Measurements from ENCODE around the gene TPPP2.
"Not testable (repeated sequence)": the region's sequence is repeated elsewhere in the genome, so short reads cannot be mapped to it uniquely, and the experiment has no call there.

TPPP2 gene

DNA sequence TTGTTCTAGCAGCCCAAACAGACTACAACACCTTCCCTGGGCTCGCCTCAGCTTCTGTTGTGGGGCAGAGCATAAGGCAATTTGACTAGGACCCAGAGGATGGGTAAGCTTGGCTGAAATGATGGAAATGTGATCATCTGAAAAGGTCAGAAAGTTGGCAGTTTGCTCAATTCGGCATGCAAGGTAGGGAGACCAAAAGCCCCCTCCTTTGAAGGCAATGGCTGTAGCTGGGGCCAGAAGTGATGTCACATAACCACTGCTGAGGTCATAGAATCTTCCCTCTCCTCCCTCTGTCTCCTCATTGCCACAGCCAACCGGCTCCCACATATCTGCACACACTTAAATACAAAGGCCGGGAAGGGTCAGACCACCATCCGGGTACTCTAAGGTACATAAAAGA lies at the start of gene TPPP2:
TSS of gene TPPP2 (plus strand) at position 301 of the 400 bp plus-strand sequence. CDS start 365 bp downstream, outside the sequence.
- no peak for DNase-seq (ENCODE audit: low spot score)

DNA sequence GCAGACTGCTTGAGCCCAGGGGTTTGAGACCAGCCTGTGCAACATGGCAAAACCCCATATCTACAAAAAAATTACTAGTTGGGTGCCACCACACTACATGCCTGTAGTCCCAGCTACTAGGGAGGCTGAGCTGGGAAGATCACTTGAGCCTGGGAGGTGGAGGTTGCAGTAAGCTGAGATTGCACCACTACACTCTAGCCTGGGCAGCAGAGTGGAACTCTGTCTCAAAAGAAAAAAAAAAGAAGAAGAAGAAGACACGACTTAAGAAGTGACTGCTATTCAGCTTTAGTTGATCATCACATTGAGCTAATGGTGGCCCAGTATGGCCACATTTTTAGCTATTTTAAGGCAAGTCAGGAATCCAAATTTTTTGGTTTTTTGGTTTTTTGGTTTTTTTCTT lies 49.1 kb upstream of the TPPP2 start:
- no peak for DNase-seq (ENCODE audit: low spot score)

DNA sequence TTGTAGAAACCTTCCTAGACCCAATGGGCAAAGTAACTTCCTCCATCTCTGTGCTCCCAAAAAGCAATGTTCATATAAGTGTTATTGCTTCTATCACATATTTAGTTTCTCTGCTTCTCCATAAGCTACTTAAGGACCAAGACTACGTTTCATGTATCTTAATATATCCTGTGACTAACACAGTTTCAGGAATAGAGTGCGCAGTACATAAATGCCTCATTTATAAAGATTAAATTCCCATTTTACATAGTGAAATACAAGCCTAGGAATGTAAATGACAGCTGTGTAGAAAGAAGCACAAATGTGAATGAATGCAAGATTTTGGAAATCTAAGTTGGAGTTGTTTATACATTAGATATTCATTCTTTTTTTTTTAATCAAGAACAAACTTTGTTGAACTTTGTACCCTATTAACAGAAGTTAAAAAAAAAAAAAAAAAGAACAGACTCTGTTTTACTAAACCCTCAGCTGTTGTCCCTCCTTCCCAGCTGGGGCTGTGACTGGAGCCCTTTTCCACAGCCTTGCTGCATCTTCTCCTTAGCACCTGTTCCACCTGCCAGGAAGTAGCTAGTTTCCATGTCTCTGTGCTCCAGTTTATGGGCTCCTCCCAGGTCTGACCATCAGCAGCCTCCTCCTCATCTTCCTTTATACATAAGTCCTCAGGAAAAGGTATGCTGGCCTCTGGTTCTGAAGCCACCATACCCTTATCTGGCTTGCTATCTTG lies 47.2 kb upstream of the TPPP2 start:
- no peak for DNase-seq (ENCODE audit: low spot score)

DNA sequence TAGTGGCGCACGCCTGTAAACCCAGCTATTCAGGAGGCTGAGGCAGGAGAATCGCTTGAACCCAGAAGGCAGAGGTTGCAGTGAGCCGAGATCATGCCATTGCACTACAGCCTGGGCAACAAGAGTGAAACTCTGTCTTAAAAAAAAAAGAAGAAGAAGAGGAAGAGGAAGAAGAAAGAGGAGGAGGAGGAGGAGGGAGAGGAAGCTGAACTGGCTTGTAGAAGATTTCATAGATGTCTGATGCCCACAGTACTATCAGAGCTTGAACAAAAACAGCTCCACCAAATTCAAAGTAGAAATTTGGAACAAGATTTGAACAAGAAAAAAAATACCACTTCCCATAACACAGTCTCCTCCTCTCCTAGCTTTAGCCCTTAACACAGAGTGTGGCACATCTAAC lies 44.4 kb upstream of the TPPP2 start:
- not testable (repeated sequence) for DNase-seq (ENCODE audit: low spot score)

DNA sequence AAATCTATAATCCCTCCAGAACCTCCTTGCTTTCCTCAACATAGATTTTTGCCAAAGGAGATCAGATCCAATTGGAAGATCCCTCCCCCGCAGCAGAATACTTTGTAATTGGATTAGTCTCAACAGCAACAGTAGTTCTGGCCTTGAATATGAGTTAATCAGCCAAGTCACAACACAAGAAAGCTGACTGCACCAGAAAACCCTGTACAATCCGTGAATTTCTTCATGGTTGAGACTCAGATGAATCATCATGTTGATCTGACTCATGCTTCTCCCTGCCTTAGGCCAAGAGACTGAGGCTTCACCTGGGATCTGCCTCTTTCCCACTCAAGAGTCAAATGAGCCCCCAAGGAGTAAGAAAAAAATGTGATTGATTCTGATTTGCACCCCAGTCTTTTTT lies 43.2 kb upstream of the TPPP2 start:
- DNase-seq (ENCODE audit: low spot score): no peak

DNA sequence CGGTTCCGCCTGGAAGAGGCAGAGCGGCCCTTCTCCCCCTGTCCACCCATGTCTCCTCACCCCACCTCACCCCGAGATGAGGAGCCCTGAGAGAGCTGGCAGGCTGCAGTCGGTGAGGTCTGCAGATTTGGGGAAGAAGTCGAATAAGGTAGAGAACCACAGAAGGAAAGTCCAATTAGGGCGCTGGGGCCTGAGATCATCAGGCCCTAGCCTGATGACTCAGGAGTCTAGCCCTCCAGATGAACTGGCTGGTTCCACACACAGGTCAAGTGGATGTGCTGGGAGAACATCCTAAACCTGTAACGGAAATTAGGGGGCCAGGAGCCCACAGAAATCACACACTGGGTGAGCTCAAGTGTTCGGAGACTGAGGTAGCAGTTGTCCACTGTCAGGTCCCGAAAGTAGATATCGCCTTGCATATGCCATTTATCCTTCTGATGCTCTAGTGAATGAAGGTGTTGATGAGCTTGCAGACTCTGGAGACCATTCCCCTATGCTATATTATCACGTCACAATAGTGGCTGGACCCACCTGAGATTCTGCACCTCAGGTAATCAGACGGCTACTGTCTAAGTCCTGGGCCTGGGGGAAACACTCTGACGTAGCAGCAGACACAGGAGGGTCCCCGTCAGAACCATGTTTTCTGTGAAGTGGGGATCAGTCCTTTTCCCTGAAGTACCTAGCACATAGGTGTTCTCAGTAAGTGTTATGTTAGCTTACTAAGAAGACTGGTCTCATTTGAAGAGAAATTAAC lies 41.1 kb upstream of the TPPP2 start:
- DNase-seq (ENCODE audit: low spot score): no peak

DNA sequence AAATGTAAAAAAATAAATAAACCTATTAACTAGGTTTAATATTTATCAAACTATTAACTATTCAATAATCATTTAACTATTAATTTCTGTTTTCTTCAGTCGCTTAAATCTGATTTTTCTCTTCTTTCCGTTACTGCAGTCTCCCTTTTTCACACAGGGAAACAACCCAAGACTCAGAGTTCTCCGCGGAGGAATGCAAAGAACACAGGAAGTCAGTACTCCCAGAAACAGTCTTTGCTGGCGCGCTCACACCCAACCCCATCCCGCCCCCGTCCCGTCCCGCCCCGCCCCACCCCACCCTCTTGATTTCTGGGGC lies 40.6 kb upstream of the TPPP2 start:
- DNase-seq (ENCODE audit: low spot score): no peak

DNA sequence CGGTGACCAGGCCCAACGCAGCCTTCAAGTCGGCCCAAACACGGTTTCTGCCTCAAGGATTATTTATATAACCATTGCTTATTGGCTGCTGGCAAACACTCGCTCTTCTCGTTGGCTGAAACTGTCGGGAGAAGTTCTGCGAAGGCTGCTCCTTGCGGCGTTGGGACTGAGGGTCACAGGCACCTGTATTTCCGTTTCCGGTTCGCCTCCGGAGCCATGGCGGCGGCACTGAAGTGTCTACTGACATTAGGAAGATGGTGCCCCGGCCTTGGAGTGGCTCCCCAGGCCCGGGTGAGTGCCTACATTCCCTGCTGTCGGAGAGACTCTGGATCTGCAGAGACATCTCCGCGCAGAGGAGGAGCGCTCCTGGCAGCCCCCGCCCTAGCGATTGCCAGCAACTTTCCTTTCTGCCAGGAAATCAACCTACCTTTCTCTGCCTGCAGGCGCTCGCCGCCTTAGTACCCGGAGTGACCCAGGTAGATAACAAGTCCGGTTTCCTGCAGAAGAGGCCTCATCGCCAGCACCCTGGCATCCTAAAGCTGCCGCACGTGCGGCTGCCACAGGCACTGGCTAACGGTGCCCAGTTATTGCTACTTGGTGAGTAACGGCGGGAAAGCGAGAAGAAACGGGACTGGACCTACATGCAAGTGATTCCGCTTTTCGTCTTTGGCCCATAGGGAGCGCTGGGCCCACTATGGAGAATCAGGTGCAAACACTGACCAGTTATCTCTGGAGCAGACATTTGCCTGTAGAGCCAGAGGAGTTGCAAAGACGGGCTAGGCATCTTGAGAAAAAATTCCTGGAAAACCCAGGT lies 40.0 kb upstream of the TPPP2 start, which contains the start of gene METTL17:
TSS of gene METTL17 (plus strand) at position 194 of the 814 bp plus-strand sequence. CDS start at position 217, 23 bp downstream.
- peak; percentile 96 for DNase-seq (ENCODE audit: low spot score)

DNA sequence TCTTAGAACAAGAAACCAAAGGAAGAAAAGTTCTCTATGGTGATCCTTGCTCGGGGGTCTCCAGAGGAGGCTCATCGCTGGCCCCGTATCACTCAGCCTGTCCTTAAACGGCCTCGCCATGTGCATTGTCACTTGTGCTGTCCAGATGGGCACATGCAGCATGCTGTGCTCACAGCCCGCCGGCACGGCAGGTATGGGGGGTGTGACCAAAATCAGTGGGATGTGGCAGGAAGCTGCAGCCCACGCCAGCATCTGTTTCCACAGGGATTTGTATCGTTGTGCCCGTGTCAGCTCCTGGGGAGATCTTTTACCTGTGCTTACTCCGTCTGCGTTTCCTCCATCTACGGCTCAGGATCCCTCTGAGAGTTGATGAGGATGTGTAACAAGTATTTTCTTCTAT lies 33.5 kb upstream of the TPPP2 start:
- no peak for DNase-seq (ENCODE audit: low spot score)

DNA sequence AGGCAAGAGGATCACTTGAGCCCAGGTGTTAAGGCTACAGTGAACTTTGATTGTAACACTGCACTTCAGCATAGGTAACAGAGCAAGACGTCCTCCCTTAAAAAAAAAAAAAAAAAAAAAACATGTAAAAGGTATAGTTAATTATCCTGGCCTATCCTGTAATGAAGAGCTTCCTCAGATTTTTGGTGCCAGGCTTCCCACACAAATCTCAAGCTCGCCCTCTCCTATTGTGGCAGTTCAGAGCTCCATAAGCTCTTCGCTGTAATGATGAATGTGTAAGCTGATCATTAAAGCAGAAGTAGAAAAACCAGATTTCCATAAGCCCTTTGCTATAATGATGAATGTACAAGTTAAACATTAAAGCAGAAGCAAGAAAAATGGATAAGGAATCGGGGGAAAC lies 32.9 kb upstream of the TPPP2 start:
- DNase-seq (ENCODE audit: low spot score): no peak

DNA sequence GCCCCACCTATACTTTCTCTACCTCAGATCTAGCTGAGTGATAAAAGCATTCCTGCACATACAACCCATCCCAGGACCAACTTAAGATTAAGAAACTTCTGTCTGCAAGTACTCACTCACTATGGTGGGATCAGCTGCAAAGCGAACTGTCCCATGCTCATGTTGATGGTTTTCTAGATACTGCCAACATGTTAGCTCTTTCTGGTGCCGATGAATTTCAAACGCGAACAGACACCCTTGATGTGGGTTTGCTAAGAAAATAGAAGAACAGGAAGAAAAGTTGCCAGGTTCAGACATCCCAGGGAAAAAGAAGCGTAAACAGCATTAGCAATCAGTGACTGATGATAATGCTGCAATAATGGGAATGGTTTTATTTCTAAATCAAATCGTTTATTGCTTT lies 32.5 kb upstream of the TPPP2 start:
- DNase-seq (ENCODE audit: low spot score): no peak

DNA sequence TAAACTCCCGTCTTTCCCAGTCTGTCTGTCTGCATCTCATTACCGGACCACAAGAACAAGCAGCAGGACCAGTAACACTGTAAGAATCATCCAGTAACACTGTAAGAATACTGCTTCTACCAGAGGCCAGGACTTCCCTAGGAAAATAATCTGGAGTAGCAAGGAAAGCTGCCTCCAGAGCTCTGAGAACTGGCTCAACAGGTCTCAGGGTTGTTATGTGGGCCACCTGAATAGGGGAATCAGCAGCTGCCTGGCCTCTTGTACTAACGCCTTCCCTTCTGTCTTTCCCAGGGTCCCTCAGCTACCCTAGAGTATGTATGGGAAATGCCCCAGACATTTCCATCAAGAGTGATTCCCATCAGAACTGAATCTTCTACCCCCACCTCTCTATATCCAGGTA lies 31.9 kb upstream of the TPPP2 start:
- DNase-seq (ENCODE audit: low spot score): no peak

DNA sequence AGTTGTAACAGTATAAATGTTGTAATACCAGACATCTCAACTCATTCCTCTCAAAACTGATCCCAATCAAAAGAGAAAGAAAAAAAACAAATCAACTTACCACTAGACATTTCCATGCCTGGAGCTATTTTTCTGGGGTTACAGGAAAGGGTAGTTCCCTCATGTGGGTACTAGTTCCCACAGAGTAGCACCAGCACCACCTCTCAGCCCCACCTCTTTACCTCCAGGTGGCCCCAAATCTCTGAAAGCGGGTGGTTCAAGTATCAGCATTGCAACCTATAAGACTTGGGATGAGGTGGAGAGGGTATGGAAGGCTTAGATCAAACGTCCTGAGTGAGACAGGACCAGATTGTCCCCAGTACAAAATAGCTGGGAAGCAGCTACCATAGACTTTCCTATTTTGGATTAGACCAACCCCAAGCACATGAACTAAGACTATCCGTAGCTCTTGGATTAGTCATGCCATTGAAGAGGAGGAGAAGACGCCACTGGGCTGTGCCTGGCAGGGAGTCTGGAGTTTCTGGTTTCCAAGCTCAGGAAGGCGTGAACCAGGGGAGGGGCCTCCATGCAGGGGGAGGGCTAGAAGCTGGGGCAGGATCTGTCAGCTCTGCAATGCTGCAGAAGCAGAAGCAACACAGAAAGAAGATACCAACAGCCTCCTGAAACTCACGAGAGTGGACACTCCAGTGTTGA lies 31.2 kb upstream of the TPPP2 start, which contains the start of gene SLC39A2:
TSS of gene SLC39A2 (plus strand) at position 620 of the 693 bp plus-strand sequence. CDS start 154 bp downstream, outside the sequence.
- DNase-seq (ENCODE audit: low spot score): no peak

DNA sequence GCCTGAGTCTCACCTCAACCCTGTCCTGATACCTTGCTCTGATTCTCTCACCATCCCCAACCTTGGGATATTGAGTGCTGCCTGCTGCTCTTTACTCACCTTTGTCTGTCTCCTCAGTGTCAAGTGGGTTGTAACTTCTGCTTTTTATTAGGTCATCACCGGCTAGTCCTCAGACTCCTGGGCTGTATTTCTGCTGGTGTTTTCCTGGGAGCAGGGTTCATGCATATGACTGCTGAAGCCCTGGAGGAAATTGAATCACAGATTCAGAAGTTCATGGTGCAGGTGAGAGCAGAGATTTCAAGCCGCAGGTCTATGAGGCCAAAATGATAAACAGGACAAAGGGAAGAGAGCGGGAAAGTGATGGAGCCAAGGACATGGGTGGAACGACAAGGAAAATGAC lies 30.4 kb upstream of the TPPP2 start:
- DNase-seq (ENCODE audit: low spot score): no peak

DNA sequence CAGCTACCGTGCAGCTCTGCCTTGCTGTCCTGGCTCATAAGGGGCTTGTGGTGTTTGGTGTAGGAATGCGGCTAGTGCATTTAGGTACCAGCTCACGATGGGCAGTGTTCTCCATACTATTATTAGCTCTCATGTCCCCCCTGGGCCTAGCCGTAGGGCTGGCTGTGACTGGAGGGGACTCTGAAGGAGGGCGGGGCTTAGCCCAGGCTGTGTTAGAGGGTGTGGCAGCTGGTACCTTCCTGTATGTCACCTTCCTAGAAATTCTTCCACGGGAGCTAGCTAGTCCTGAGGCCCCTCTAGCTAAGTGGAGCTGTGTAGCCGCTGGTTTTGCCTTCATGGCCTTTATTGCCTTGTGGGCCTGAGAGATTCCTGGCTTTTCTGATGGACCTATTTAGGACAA lies 28.8 kb upstream of the TPPP2 start:
- DNase-seq (ENCODE audit: low spot score): no peak

DNA sequence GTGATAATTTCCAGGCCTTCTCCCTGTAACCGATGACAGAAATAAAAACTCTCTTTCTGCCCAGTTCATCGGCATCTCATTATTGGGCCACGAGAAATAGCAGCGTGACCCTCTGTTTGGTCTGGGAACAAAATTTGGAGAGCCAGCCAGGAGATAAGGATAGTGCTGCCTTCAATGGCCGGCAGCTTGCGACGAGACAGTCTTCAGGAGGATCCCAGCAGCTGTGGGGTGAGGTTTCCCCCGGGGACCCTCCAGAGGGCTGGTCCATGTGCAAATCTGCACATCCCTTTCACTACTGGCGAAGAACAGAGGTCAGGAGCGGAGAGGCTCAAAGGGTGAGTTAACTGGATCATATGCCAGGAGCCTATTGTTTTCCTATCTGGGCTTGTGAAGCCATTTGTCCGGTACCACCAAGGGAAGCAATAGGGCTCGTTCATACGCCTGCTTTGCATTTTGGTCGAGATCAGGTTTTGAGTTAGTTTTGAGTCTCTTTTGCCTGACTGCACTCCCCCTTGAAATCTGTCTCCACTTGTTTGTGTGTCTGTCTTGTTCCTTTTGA lies 26.1 kb upstream of the TPPP2 start:
- no peak for DNase-seq (ENCODE audit: low spot score)

DNA sequence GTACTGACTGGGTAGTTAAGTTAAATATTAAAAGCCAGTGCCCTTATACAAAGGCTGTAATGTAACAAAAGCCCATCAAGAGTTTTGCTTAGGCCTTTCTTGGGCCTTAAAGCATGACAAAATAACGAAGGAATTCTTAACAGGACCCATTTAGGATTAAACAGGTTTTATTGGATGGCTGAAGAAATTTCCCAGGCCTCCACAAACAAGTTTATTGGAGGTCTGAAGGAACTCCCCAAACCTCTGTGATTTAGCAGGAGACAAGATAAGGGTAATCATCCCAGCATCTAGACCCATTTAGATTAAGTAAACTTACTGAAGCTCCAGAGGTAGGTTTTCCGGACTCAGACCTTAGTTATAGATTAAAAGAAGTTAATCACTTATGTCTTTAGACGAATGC lies 20.3 kb upstream of the TPPP2 start:
- not testable (repeated sequence) for DNase-seq (ENCODE audit: low spot score)

DNA sequence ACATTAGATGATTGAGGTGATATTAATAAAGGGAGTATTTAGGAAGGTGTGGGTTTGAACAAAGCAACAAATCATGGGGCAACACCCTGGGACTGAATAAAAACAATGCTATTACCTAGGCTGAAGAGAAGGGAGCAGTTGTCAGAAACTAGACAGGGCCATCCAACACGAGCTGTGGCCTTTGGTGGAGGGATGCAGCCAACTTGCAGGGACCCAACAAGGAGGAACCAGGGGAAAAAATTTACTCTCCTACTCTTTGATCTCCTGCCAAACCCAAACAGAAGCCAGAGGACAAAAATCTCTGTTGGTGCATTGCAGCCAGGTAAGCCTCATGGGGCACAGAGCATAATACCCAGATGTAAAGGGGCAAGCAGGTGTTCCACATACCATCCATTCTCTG lies 18.9 kb upstream of the TPPP2 start:
- no peak for DNase-seq (ENCODE audit: low spot score)

DNA sequence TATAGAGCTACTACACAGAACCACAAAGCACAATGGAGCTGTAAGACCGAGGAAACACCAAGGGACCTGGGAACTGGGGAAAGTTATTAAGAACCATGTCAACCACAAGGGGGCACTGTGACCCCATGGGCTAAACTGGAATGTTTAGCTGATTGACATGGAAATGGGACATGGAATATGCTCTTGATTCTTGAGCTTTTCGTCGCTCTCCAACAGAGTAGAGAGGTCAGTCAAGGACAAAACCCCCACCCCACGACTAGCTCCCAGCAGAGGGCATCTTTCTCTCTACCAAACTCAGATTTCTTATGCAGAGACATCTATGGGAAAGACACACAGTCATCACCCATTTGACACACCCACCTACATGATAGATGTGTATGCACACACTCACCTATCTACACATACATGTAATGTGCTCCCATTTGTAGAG lies 15.2 kb upstream of the TPPP2 start:
- peak; percentile 94 for DNase-seq (ENCODE audit: low spot score)

DNA sequence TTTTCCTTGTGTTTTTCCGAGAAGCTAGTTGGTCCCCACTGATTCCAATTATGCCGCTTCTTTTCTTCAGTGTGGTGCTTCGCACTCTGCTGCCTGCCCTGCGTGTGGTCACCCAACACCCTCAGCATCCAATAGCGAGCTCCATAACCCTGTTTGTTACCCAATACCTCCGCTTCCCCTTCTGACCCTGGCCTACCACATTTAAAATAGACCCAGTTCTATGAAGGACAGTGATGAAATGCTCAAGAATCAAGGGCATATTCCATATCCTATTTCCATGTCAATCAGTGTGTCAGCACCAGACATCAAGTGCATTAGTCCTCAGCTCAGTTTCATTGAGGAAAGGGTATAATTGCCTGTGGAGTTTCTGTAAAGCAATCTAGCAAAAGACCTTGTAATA lies 14.7 kb upstream of the TPPP2 start:
- no peak for DNase-seq (ENCODE audit: low spot score)

DNA sequence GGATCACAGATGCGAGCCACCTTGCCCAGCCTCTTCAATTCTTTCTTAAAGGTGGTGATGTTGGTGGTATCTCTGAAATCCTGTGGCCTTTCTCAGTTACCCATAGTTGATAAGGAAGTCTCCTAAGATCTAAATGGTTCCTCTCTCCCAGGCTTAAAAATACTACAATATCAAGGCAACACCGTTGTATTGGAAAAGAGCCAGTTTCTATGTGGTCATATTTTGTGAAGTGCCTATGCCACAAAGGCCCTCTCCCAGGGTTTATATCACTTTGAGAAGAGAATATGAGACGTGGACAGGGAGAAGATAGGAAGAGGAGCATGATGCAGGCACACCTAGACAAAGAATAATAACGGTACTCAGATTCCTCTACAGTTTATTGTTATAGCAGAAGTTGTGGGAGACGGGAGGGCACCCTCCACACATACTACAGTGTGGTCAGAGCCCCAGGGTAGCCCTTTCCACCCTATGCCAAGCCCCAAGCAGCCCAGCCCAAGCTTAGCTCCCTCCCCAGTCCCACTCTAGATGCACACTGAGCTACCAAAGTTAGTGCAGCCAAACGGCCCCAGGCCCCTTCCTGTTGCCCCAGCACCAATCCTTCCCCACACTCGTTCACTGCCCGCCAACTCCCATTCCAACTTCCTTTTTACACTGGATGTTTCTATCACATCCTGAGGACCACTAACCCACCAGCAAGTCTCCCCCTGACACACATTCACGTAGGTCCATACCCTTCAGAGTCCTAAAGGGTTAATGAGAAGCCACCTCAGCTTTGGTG lies 13.4 kb upstream of the TPPP2 start:
- DNase-seq (ENCODE audit: low spot score): no peak
